GM21825 (cell line): Measurements from ENCODE around the gene TNRC18.

Source experiments
- ATAC-seq: cut with Tn5 transposase; IDR thresholded peaks from one replicate; pipeline ENCODE4 v1.9.1; 2021; ENCODE audit warnings: mild to moderate bottlenecking, moderate library complexity; ENCODE audit not compliant: unreplicated experiment

Gene TNRC18

GRCh38 chr7:5429857-5430611 is 6.4 kb upstream of the TNRC18 start:
- ATAC-seq: no peak

GRCh38 chr7:5429253-5429856 is 5.7 kb upstream of the TNRC18 start:
- ATAC-seq: no peak

- ATAC-seq: no peak
Measured at GRCh38 chr7:5428478-5429252, 5.0 kb upstream of the TNRC18 start.

- ATAC-seq: no peak
Measured at GRCh38 chr7:5426226-5426475, 2.5 kb upstream of the TNRC18 start.

GRCh38 chr7:5425507-5426225 is 2.0 kb upstream of the TNRC18 start:
- no peak for ATAC-seq

- no peak for ATAC-seq
Measured at GRCh38 chr7:5424749-5425506, 1.3 kb upstream of the TNRC18 start.

- ATAC-seq: no peak
Measured at GRCh38 chr7:5423976-5424748, 528 bp upstream of the TNRC18 start.

GRCh38 chr7:5422396-5423305 is 983 bp downstream of the TNRC18 start:
- ATAC-seq: no peak

GRCh38 chr7:5421714-5422395 is 1.8 kb downstream of the TNRC18 start:
- no peak for ATAC-seq

GRCh38 chr7:5420881-5421713 is 2.5 kb downstream of the TNRC18 start:
- ATAC-seq: no peak

- ATAC-seq: no peak
Measured at GRCh38 chr7:5420067-5420880, 3.4 kb downstream of the TNRC18 start.

GRCh38 chr7:5419539-5420066 is 4.0 kb downstream of the TNRC18 start:
- no peak for ATAC-seq

GRCh38 chr7:5418285-5418582 is 5.4 kb downstream of the TNRC18 start:
- no peak for ATAC-seq

- no peak for ATAC-seq
Measured at GRCh38 chr7:5417106-5418071, 6.2 kb downstream of the TNRC18 start.

GRCh38 chr7:5414916-5415315 is 8.7 kb downstream of the TNRC18 start:
- ATAC-seq: no peak

- no peak for ATAC-seq
Measured at GRCh38 chr7:5413449-5413786, 10.2 kb downstream of the TNRC18 start.
